ENCODE data around the gene ELAVL3. TPM values are rescaled to one million over a fixed set of nuclear protein-coding genes. Genes with fewer than 3 reads are reported as not detected.
"Not testable (repeated sequence)": the region's sequence is repeated elsewhere in the genome, so short reads cannot be mapped to it uniquely, and the experiment has no call there.

Gene ELAVL3
- total RNA-seq, 2 experiments from 2014 or later, result not detected

GRCh38 chr19:11420429-11421370 lies 60.1 kb downstream of the ELAVL3 start:
- H3K4me3 Mint-ChIP-seq, result no peak overlapping the region
- CTCF ChIA-PET, result interaction anchor here (1.2 to 5.4 kb wide), 7 partner anchors 13 to 74 kb away, joined by 3 to 61 read pairs (median 4); partner anchors contain the start of genes CCDC159, EPOR, ODAD3 and PRKCSH
- ATAC-seq (no peak), DNase-seq (no peak)
- H3K9me3 Mint-ChIP-seq (ENCODE audit: low read depth), result no peaks in the 10 kb centered on the region
- peaks cover 28% of the 10 kb centered on the region for H3K4me1 Mint-ChIP-seq
- H3K27me3 Mint-ChIP-seq, result peaks cover 76% of the 10 kb centered on the region
- H3K27ac Mint-ChIP-seq, result no peak overlapping the region
- H3K36me3 Mint-ChIP-seq, result no peaks in the 10 kb centered on the region

DNA sequence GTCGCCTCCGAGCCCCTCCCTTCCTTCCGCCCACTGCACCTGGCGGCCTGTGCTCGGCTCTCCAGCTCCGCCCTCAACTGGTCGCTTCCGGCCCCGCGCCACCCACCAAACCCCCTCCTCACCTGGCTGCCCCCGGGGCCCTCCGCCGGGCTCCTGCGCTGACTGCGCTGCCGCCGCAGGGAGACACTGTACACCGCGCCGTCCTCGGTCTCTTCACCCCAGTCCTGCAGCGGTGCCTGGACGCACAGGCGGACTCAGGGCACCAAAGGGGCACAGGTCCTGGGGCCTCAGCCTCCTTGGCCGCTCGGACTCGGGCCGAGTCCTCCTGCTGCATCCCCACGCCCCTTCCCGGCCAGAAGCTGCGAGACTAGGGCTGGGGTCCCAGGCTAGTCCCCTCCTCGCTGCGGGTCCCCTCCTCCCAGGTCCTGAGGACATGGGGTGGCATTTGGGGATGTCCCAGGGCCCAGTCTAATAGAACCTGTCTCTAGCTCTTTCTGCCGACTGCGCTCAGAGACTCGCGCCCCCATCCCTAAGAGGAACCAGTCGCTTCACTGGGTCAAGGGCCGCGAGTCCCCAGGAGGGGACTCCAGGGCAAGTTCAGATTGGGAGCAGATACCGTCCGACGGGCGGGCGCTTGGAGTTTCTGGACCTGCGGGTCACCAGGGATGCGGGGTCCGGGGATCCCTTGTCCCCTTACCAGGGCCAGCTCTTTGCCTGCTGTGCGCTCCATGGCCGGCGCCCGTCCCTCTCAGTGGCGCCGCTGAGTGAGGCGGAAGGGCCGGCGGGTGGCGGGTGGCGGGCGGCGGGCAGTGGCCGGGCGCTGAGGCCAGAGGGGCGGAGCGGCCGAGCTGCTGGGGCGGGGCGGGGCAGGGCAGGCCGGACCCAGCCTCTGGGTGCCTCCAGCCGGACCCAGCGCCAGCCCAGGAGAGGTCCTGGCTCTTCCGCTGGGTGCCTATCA lies 62.0 kb downstream of the ELAVL3 start, which contains the start of gene RGL3:
RGL3 (minus strand) TSS at position 766 of the 958 bp plus-strand sequence; CDS start at position 730, 36 bp downstream.
- Mint-ChIP-seq H3K36me3 (no peaks in the 10 kb centered on the region), H3K4me1 (peaks cover 28% of the 10 kb centered on the region), H3K9me3 (ENCODE audit: low read depth) (no peaks in the 10 kb centered on the region), H3K4me3 (no peak within 1 kb of the TSS), H3K27me3 (peaks cover 78% of the 10 kb centered on the region), H3K27ac (no peak within 1 kb of the TSS)
- CTCF ChIA-PET, result interaction anchor here (1.4 to 5.4 kb wide), 2 partner anchors 37 to 42 kb away, joined by 3 to 61 read pairs; partner anchors contain the start of gene EPOR
- no peak for ATAC-seq
- no peak for DNase-seq

- peaks cover 71% of the 10 kb centered on the region for H3K27me3 Mint-ChIP-seq
- DNase-seq, result no peak
- no peak for ATAC-seq
- H3K4me3 Mint-ChIP-seq, result no peak overlapping the region
- CTCF ChIA-PET, result interaction anchor here (1.0 kb wide), 1 partner anchor 35 kb away, joined by 6 read pairs; no protein-coding TSS in a partner anchor
- H3K36me3 Mint-ChIP-seq, result no peaks in the 10 kb centered on the region
- no peaks in the 10 kb centered on the region for H3K9me3 Mint-ChIP-seq (ENCODE audit: low read depth)
- peaks cover 23% of the 10 kb centered on the region for H3K4me1 Mint-ChIP-seq
- no peak overlapping the region for H3K27ac Mint-ChIP-seq
Observed at GRCh38 chr19:11418094-11418548, 62.7 kb downstream of the ELAVL3 start.

DNA sequence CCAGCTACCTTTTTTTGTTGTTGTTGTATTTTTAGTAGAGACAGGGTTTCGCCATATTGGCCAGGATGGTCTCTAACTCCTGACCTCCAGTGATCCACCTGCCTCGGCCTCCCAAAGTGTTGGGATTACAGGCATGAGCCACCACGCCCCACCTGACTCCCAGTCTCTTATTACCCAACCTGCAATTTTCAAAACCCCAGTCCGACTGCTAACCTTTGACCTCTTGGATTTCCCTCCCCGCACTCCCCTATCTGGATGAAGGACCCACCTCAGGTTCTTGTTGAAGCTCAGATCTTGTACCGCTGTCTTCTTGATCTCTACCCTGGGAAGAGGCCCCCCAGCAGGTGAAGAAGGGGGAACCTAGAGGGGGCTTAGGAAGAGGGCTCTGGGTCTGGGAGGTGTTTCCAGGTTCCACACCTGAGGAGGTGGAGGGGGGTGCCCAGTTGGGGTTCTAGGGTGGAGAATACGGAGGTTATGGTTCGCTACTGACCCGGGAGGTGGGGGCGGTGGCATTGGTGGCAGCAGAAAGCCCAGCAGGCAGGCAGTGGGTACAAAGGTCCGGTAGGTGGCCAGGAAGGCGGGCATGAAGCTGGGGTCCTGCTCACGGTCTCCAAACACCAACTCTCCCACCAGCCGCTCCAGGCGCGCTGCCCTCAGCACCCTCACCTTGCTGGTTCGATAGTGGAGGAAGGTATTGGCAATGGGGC lies 64.3 kb downstream of the ELAVL3 start:
- Mint-ChIP-seq H3K36me3 (no peaks in the 10 kb centered on the region), H3K9me3 (ENCODE audit: low read depth) (no peaks in the 10 kb centered on the region), H3K27me3 (peaks cover 57% of the 10 kb centered on the region), H3K4me3 (no peak overlapping the region), H3K4me1 (peaks cover 9% of the 10 kb centered on the region), H3K27ac (no peak overlapping the region)
- DNase-seq, result no peak
- ATAC-seq, result no peak
- CTCF ChIA-PET, result interaction anchor here (1.0 kb wide), 1 partner anchor 66 kb away, joined by 5 read pairs; no protein-coding TSS in a partner anchor

GRCh38 chr19:11414544-11414943 lies 66.3 kb downstream of the ELAVL3 start:
- Mint-ChIP-seq H3K4me1 (no peaks in the 10 kb centered on the region), H3K4me3 (no peak overlapping the region), H3K9me3 (ENCODE audit: low read depth) (no peaks in the 10 kb centered on the region), H3K36me3 (no peaks in the 10 kb centered on the region), H3K27ac (no peak overlapping the region), H3K27me3 (peaks cover 47% of the 10 kb centered on the region)
- ATAC-seq (no peak), DNase-seq (no peak)
- CTCF ChIA-PET, result no interaction called here

DNA sequence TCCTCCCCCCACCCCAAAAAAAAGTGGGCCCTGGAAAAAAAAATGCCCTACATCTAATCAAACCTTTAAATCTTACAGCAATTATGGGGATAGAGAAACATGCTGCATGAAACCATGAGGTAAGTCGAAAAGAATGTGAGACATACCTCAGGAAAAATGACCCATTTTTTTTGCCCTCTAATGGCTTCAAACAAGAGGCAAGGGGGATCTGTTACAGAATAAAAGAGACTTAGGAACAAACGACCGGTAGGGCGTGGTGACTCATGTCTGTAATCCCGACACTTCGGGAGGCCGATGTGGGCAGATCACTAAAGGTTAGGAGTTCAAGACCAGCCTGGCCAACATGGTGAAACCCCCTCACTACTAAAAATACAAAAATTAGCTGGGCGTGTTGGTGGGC lies 70.2 kb downstream of the ELAVL3 start:
- Mint-ChIP-seq H3K4me3 (no peak overlapping the region), H3K27me3 (peaks cover 30% of the 10 kb centered on the region), H3K4me1 (no peaks in the 10 kb centered on the region), H3K27ac (no peak overlapping the region), H3K9me3 (ENCODE audit: low read depth) (no peaks in the 10 kb centered on the region), H3K36me3 (no peaks in the 10 kb centered on the region)
- ATAC-seq (no peak), DNase-seq (no peak)
- CTCF ChIA-PET, result no interaction called here

DNA sequence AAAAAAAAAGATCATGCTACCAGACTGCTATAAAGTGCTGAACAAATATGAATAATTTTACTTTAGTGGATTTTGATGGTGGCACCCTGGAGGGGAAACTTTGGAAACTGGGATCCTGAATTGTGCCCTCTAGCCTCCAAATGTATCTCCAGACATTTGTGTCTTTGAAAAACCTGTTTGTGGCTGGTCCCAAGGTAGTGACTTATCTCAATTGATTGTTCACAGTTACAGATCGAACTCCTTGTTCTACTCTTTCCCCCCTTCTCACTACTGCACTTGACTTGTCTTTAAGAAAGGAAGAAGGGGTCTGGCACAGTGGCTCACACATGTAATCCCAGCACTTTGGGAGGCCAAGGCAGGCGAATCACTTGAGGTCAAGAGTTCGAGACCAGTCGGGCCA lies 72.3 kb downstream of the ELAVL3 start:
- H3K36me3 Mint-ChIP-seq, result no peaks in the 10 kb centered on the region
- DNase-seq, result no peak
- no peaks in the 10 kb centered on the region for H3K9me3 Mint-ChIP-seq (ENCODE audit: low read depth)
- ATAC-seq, result no peak
- no peaks in the 10 kb centered on the region for H3K4me1 Mint-ChIP-seq
- peaks cover 29% of the 10 kb centered on the region for H3K27me3 Mint-ChIP-seq
- H3K27ac Mint-ChIP-seq, result no peak overlapping the region
- CTCF ChIA-PET, result no interaction called here
- H3K4me3 Mint-ChIP-seq, result no peak overlapping the region

DNA sequence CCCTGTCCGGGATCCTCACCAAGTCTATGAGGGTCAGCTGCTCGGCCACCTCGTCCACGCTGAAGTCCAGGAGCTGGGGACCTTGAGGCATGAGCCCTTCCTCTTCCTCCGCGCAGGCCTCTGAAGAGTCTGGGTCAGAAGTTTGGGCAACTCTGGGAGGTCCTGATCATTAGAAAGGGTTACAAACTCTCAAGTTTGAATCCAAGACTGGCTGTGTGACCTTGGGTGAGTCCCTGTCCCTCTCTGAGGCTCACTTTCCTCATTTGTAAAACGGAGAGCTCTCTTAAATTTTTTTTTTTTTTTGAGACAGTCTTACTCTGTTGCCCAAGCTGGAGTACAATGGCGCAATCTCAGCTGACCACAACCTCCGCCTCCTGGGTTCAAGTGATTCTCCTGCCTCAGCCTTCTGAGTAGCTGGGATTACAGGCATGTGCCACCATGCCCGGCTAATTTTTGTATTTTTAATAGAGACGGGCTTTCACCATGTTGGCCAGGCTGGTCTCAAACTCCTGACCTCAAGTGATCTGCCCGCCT lies 74.1 kb downstream of the ELAVL3 start:
- H3K4me3 Mint-ChIP-seq; ATAC-seq; H3K4me1 Mint-ChIP-seq; DNase-seq; H3K27ac Mint-ChIP-seq; H3K9me3 Mint-ChIP-seq (ENCODE audit: low read depth); H3K36me3 Mint-ChIP-seq: not testable (repeated sequence)
- peaks cover 29% of the 10 kb centered on the region for H3K27me3 Mint-ChIP-seq
- CTCF ChIA-PET, result interaction anchor here (0.9 kb wide), 1 partner anchor 14 kb away, joined by 3 read pairs; no protein-coding TSS in a partner anchor

DNA sequence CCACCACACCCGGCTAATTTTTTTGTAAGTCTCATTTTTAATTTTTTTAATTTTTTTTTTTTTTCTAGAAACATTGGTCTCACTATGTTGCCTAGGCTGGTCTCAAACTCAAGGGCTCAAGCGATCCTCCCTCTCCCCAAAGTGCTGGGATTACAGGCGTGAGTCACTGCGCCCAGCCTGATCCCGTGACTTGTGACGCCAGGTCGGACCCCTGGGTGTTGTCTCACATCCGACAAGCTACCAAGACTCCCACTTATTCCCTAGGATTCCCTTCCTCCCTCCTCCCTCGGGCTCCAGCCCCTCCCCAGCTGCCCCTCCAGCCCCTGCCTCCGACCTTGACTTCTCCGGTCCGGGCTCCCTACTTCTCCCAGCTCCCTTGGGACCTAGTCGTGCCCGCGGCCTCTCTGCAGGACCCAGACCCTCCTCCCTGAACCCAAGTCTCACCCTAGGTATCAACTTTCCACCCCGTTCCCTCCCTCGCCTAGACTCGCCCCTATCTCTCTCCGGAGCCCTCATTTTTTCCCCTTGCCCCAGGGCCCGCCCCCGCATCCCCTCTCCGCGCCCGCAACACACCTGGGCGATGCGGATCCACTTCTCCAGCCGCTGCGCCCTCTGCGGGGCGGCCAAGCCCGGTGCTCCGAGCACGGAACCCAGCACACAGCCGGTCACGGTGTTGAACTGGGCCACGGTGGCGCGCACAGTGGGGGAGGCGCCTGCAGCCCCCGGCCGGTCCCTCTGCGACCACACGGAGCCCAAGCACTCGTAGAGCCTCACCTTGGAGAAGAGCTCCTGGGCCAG lies 74.8 kb downstream of the ELAVL3 start:
- H3K9me3 Mint-ChIP-seq (ENCODE audit: low read depth), result no peaks in the 10 kb centered on the region
- CTCF ChIA-PET, result interaction anchor here (0.6 to 1.3 kb wide), 3 partner anchors 24 to 170 kb away, joined by 3 to 4 read pairs (median 3); no protein-coding TSS in a partner anchor
- DNase-seq, result no peak
- ATAC-seq, result no peak
- no peaks in the 10 kb centered on the region for H3K4me1 Mint-ChIP-seq
- no peak overlapping the region for H3K4me3 Mint-ChIP-seq
- H3K27ac Mint-ChIP-seq, result no peak overlapping the region
- H3K27me3 Mint-ChIP-seq, result peaks cover 26% of the 10 kb centered on the region
- no peaks in the 10 kb centered on the region for H3K36me3 Mint-ChIP-seq

DNA sequence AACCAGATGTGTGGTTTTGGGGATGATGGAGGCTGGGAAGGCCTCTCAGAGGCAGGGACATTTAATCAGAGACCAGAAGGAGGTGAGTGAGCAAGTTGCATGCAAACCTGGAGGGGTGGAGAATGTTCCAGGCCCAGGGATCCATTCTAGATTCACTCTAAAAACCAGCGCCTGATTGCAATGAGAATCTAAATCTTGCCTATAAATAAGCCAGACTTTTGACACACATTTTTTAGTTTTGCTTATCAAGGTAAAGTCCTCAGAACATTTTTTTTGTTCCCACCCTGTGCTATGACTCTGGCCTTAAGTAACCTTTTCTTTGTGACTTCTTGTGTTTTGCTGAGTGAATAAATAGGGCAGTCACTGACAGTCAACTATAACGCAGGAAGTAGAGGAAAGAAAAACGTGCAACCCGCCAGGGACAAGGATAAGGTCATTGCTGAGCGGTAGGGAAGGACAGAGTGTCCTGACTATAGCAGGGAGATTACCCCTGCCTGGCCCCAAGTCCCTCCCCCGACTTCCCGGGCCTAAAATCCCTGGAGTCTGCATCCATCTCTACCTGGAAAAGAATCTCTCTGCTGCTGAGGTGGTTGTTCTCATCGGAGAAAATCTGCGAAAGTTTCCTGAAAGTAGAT lies 76.1 kb downstream of the ELAVL3 start:
- DNase-seq (no peak), ATAC-seq (no peak)
- Mint-ChIP-seq H3K9me3 (ENCODE audit: low read depth) (no peaks in the 10 kb centered on the region), H3K4me1 (no peaks in the 10 kb centered on the region), H3K36me3 (no peaks in the 10 kb centered on the region), H3K4me3 (no peak overlapping the region), H3K27me3 (peaks cover 24% of the 10 kb centered on the region), H3K27ac (no peak overlapping the region)
- CTCF ChIA-PET, result no interaction called here

DNA sequence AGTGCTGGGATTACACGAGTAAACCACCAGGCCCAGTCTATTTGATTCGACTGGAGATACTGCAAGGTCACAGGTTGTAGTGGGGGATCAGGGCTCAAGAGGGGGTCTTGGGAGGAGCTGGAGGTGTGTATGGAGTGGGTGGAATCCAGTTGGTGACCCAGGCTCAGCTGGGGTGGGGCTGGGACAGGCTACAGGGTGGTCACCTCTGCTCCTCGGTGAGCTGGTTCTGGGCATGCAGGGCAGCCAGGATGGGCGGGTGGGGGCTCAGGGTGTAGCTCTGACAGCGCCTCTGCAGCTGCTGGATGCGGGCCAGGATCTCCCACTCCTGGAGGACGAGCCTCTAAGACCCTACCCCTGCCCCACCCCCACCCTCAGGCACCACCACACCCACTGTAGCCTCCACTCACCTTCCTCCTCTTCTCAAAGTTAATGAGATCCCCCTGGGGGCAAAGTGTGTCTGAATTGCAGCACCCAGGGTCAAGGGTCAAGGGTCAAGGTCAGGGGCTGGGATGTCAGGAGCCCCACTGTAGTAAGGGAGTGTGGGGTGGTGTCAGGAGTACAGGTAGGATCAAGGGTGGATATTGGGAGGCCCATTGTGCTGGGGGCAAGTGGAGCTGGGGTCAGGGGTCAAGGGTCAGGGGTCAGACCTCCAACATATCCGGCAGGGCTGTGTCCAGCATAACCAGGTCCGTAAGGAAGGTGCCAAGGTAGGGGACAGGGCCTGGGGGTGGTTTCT lies 78.9 kb downstream of the ELAVL3 start:
- Mint-ChIP-seq H3K36me3 (no peaks in the 10 kb centered on the region), H3K27me3 (peaks cover 14% of the 10 kb centered on the region), H3K4me3 (no peak overlapping the region), H3K9me3 (ENCODE audit: low read depth) (no peaks in the 10 kb centered on the region), H3K4me1 (no peaks in the 10 kb centered on the region), H3K27ac (no peak overlapping the region)
- CTCF ChIA-PET, result interaction anchor here (1.5 kb wide), 1 partner anchor 80 kb away, joined by 3 read pairs; no protein-coding TSS in a partner anchor
- no peak for ATAC-seq
- DNase-seq, result no peak

Data from activated CD8-positive, alpha-beta memory T cell treated with anti-CD3 and anti-CD28 coated beads, Interleukin-2, amount 10 ng/mL, durations not matched to agents 7 days and 5 days (primary cell).